Activated naive CD4-positive, alpha-beta T cell treated with anti-CD3 and anti-CD28 coated beads, Interleukin-2, amount 50 U/mL, for 24 hours (primary cell): ENCODE measurements around the gene CNBD2.
"Not testable (repeated sequence)": the region's sequence is repeated elsewhere in the genome, so short reads cannot be mapped to it uniquely, and the experiment has no call there.

Source experiments
- H3K27ac Mint-ChIP-seq: one replicate; pipeline ENCODE4 v1.8.0; 2021; ENCODE audit warnings: mild to moderate bottlenecking, mixed read lengths
- H3K27me3 Mint-ChIP-seq: one replicate; pipeline ENCODE4 v1.8.0; 2021; ENCODE audit warnings: mixed read lengths
- H3K36me3 Mint-ChIP-seq: one replicate; pipeline ENCODE4 v1.8.0; 2021; ENCODE audit warnings: mixed read lengths
- H3K4me1 Mint-ChIP-seq: one replicate; pipeline ENCODE4 v1.8.0; 2021; ENCODE audit warnings: mixed read lengths
- H3K4me3 Mint-ChIP-seq: one replicate; pipeline ENCODE4 v1.8.0; 2021; ENCODE audit warnings: mild to moderate bottlenecking, mixed read lengths
- H3K9me3 Mint-ChIP-seq: one replicate; pipeline ENCODE4 v1.8.0; 2021; ENCODE audit warnings: mixed read lengths

CNBD2 gene

GRCh38 chr20:35994994-35995453 lies 26.6 kb downstream of the CNBD2 start:
- H3K9me3 Mint-ChIP-seq: peaks cover 5% of the 10 kb centered on the region
- no peak overlapping the region for H3K4me3 Mint-ChIP-seq
- H3K36me3 Mint-ChIP-seq: no peaks in the 10 kb centered on the region
- H3K27ac Mint-ChIP-seq: no peak overlapping the region
- peaks cover 6% of the 10 kb centered on the region for H3K4me1 Mint-ChIP-seq
- H3K27me3 Mint-ChIP-seq: peaks cover 1% of the 10 kb centered on the region

- not testable (repeated sequence) for H3K9me3 Mint-ChIP-seq, H3K27me3 Mint-ChIP-seq, H3K36me3 Mint-ChIP-seq, H3K27ac Mint-ChIP-seq, H3K4me1 Mint-ChIP-seq, H3K4me3 Mint-ChIP-seq
Observed at GRCh38 chr20:35996492-35996891, 28.1 kb downstream of the CNBD2 start.

GRCh38 chr20:36001331-36001730 lies 32.9 kb downstream of the CNBD2 start:
- not testable (repeated sequence) for H3K27me3 Mint-ChIP-seq, H3K4me1 Mint-ChIP-seq, H3K36me3 Mint-ChIP-seq, H3K27ac Mint-ChIP-seq, H3K4me3 Mint-ChIP-seq
- peaks cover 14% of the 10 kb centered on the region for H3K9me3 Mint-ChIP-seq

- Mint-ChIP-seq H3K4me3 (no peak overlapping the region), H3K4me1 (no peaks in the 10 kb centered on the region)
Observed at GRCh38 chr20:36002855-36003254, 34.5 kb downstream of the CNBD2 start.

GRCh38 chr20:36004045-36004444 lies 35.7 kb downstream of the CNBD2 start:
- H3K9me3 Mint-ChIP-seq: peaks cover 13% of the 10 kb centered on the region
- H3K27me3 Mint-ChIP-seq: peaks cover 3% of the 10 kb centered on the region
- H3K4me1 Mint-ChIP-seq: no peaks in the 10 kb centered on the region
- H3K27ac Mint-ChIP-seq: no peak overlapping the region
- H3K4me3 Mint-ChIP-seq: no peak overlapping the region
- H3K36me3 Mint-ChIP-seq: peaks cover 10% of the 10 kb centered on the region

More at GRCh38 chr20:36002855-36003254, 34.5 kb downstream of the CNBD2 start:
- H3K9me3 Mint-ChIP-seq: peaks cover 14% of the 10 kb centered on the region
- peaks cover 3% of the 10 kb centered on the region for H3K27me3 Mint-ChIP-seq
- H3K36me3 Mint-ChIP-seq: peaks cover 10% of the 10 kb centered on the region
- H3K27ac Mint-ChIP-seq: no peak overlapping the region

GRCh38 chr20:36008461-36009035 lies 40.2 kb downstream of the CNBD2 start:
- Mint-ChIP-seq H3K27me3 (peaks cover 1% of the 10 kb centered on the region), H3K4me1 (no peaks in the 10 kb centered on the region), H3K36me3 (peaks cover 1% of the 10 kb centered on the region), H3K27ac (no peak overlapping the region), H3K9me3 (no peaks in the 10 kb centered on the region), H3K4me3 (no peak overlapping the region)

GRCh38 chr20:36010076-36010475 lies 41.7 kb downstream of the CNBD2 start:
- no peak overlapping the region for H3K4me3 Mint-ChIP-seq
- H3K36me3 Mint-ChIP-seq: no peaks in the 10 kb centered on the region
- no peaks in the 10 kb centered on the region for H3K4me1 Mint-ChIP-seq
- no peak overlapping the region for H3K27ac Mint-ChIP-seq
- H3K9me3 Mint-ChIP-seq: no peaks in the 10 kb centered on the region
- H3K27me3 Mint-ChIP-seq: no peaks in the 10 kb centered on the region

- Mint-ChIP-seq H3K27me3 (no peaks in the 10 kb centered on the region), H3K4me3 (no peak overlapping the region), H3K27ac (no peak overlapping the region), H3K36me3 (no peaks in the 10 kb centered on the region), H3K9me3 (no peaks in the 10 kb centered on the region), H3K4me1 (no peaks in the 10 kb centered on the region)
Observed at GRCh38 chr20:36010825-36011224, 42.4 kb downstream of the CNBD2 start.

- H3K4me1 Mint-ChIP-seq: no peaks in the 10 kb centered on the region
- H3K27ac Mint-ChIP-seq: no peak overlapping the region
- no peaks in the 10 kb centered on the region for H3K27me3 Mint-ChIP-seq
- no peak overlapping the region for H3K4me3 Mint-ChIP-seq
- no peaks in the 10 kb centered on the region for H3K9me3 Mint-ChIP-seq
- H3K36me3 Mint-ChIP-seq: no peaks in the 10 kb centered on the region
Observed at GRCh38 chr20:36015806-36016403, 47.5 kb downstream of the CNBD2 start.

GRCh38 chr20:36017048-36017951 lies 48.9 kb downstream of the CNBD2 start:
- Mint-ChIP-seq H3K9me3 (no peaks in the 10 kb centered on the region), H3K27me3 (no peaks in the 10 kb centered on the region), H3K4me1 (no peaks in the 10 kb centered on the region), H3K36me3 (no peaks in the 10 kb centered on the region), H3K4me3 (no peak overlapping the region), H3K27ac (peak overlapping the region; percentile 25)

GRCh38 chr20:36018208-36018988 lies 50.0 kb downstream of the CNBD2 start:
- no peak overlapping the region for H3K27ac Mint-ChIP-seq
- H3K9me3 Mint-ChIP-seq: no peaks in the 10 kb centered on the region
- H3K4me1 Mint-ChIP-seq: no peaks in the 10 kb centered on the region
- no peak overlapping the region for H3K4me3 Mint-ChIP-seq
- H3K27me3 Mint-ChIP-seq: no peaks in the 10 kb centered on the region
- no peaks in the 10 kb centered on the region for H3K36me3 Mint-ChIP-seq

- H3K4me3 Mint-ChIP-seq: not testable (repeated sequence)
Observed at GRCh38 chr20:36026131-36026530, 57.7 kb downstream of the CNBD2 start.

GRCh38 chr20:36028106-36028808 lies 59.9 kb downstream of the CNBD2 start:
- no peaks in the 10 kb centered on the region for H3K36me3 Mint-ChIP-seq
- H3K27me3 Mint-ChIP-seq: no peaks in the 10 kb centered on the region
- H3K4me3 Mint-ChIP-seq: no peak overlapping the region
- no peaks in the 10 kb centered on the region for H3K9me3 Mint-ChIP-seq
- H3K4me1 Mint-ChIP-seq: no peaks in the 10 kb centered on the region
- no peak overlapping the region for H3K27ac Mint-ChIP-seq

More at GRCh38 chr20:36026131-36026530, 57.7 kb downstream of the CNBD2 start:
- not testable (repeated sequence) for H3K27me3 Mint-ChIP-seq, H3K27ac Mint-ChIP-seq, H3K9me3 Mint-ChIP-seq, H3K4me1 Mint-ChIP-seq, H3K36me3 Mint-ChIP-seq

GRCh38 chr20:36030149-36030548 lies 61.8 kb downstream of the CNBD2 start:
- H3K27me3 Mint-ChIP-seq: no peaks in the 10 kb centered on the region
- no peaks in the 10 kb centered on the region for H3K4me1 Mint-ChIP-seq
- H3K27ac Mint-ChIP-seq: no peak overlapping the region
- H3K36me3 Mint-ChIP-seq: no peaks in the 10 kb centered on the region
- no peak overlapping the region for H3K4me3 Mint-ChIP-seq
- H3K9me3 Mint-ChIP-seq: no peaks in the 10 kb centered on the region

GRCh38 chr20:36031806-36032205 lies 63.4 kb downstream of the CNBD2 start:
- no peak overlapping the region for H3K27ac Mint-ChIP-seq
- H3K4me3 Mint-ChIP-seq: no peak overlapping the region

More at GRCh38 chr20:36031806-36032205, 63.4 kb downstream of the CNBD2 start:
- Mint-ChIP-seq H3K27me3 (no peaks in the 10 kb centered on the region), H3K36me3 (no peaks in the 10 kb centered on the region), H3K9me3 (no peaks in the 10 kb centered on the region), H3K4me1 (no peaks in the 10 kb centered on the region)
